Stomach smooth muscle (tissue), 2 donors: ENCODE data around the gene KANSL3.
"Not testable (repeated sequence)": the region's sequence is repeated elsewhere in the genome, so short reads cannot be mapped to it uniquely, and the experiment has no call there.

Experiments
- H3K27ac ChIP-seq: one replicate; pipeline ENCODE4 v1.7.0; 2013; ENCODE audit warnings: mild to moderate bottlenecking, low read length, inconsistent platforms
- H3K27me3 ChIP-seq, 2 donors: one replicate each; pipeline ENCODE4 v1.7.0; 2013; ENCODE audit warnings: low read length in 2 of 2; ENCODE audit not compliant: insufficient read depth in 2 of 2, control insufficient read depth in 1 of 2
- H3K36me3 ChIP-seq, 2 donors: one replicate each; pipeline ENCODE4 v1.7.0; 2013; ENCODE audit warnings: low read length in 2 of 2; ENCODE audit not compliant: control insufficient read depth in 2 of 2, insufficient read depth in 2 of 2
- H3K4me1 ChIP-seq: one replicate; pipeline ENCODE4 v1.7.0; 2013; ENCODE audit warnings: low read length; ENCODE audit not compliant: control insufficient read depth, insufficient read depth
- H3K4me3 ChIP-seq, 2 donors: one replicate each; pipeline ENCODE4 v1.7.0; 2013; ENCODE audit warnings: low read length in 2 of 2
- H3K9ac ChIP-seq, 2 donors: one replicate each; pipeline ENCODE4 v1.7.0; 2013; ENCODE audit warnings: low read length in 2 of 2, mild to moderate bottlenecking in 1 of 2
- H3K9me3 ChIP-seq, 2 donors: one replicate each; pipeline ENCODE4 v1.7.0; 2013; ENCODE audit warnings: low read length in 2 of 2; ENCODE audit not compliant: control insufficient read depth in 2 of 2
- donor health status: healthy.
- donor health status: Pancreatic carcinoma.

KANSL3 gene

GRCh38 chr2:96557421-96557820, 80.7 kb downstream of the KANSL3 start:
- H3K9me3 ChIP-seq, H3K4me1 ChIP-seq: not testable (repeated sequence)

GRCh38 chr2:96556441-96557330, 81.4 kb downstream of the KANSL3 start:
- H3K9ac ChIP-seq: no peak overlapping the region
- H3K27ac ChIP-seq: no peak overlapping the region
- H3K4me3 ChIP-seq: no peak overlapping the region
- no peaks in the 10 kb centered on the region for H3K27me3 ChIP-seq
- peaks cover 7% of the 10 kb centered on the region for H3K4me1 ChIP-seq
- H3K36me3 ChIP-seq: peaks cover 5 to 7% of the 10 kb centered on the region in 2 donors
- no peaks in the 10 kb centered on the region for H3K9me3 ChIP-seq

More at GRCh38 chr2:96557421-96557820, 80.7 kb downstream of the KANSL3 start:
- not testable (repeated sequence) for H3K36me3 ChIP-seq, H3K27me3 ChIP-seq, H3K27ac ChIP-seq, H3K4me3 ChIP-seq, H3K9ac ChIP-seq

GRCh38 chr2:96555146-96555610, 82.9 kb downstream of the KANSL3 start:
- no peak overlapping the region for H3K9ac ChIP-seq
- peaks cover 7% of the 10 kb centered on the region for H3K4me1 ChIP-seq
- H3K27ac ChIP-seq: no peak overlapping the region
- H3K27me3 ChIP-seq: no peaks in the 10 kb centered on the region
- no peaks in the 10 kb centered on the region for H3K9me3 ChIP-seq
- no peak overlapping the region for H3K4me3 ChIP-seq
- peaks cover 7 to 12% of the 10 kb centered on the region in 2 donors for H3K36me3 ChIP-seq

GRCh38 chr2:96554293-96555145, 83.6 kb downstream of the KANSL3 start:
- peaks cover 7% of the 10 kb centered on the region for H3K4me1 ChIP-seq

GRCh38 chr2:96553957-96554292, 84.2 kb downstream of the KANSL3 start:
- H3K27ac ChIP-seq, H3K4me1 ChIP-seq, H3K9me3 ChIP-seq, H3K9ac ChIP-seq, H3K27me3 ChIP-seq: not testable (repeated sequence)
- Histone ChIP-seq H3K4me3 (peak overlapping the region in 1 of 2 donors; percentile 54), H3K36me3 (peaks cover 13 to 21% of the 10 kb centered on the region in 2 donors)

More at GRCh38 chr2:96554293-96555145, 83.6 kb downstream of the KANSL3 start:
- H3K36me3 ChIP-seq: peaks cover 7 to 15% of the 10 kb centered on the region in 2 donors
- H3K27ac ChIP-seq: no peak overlapping the region
- peak overlapping the region in 1 of 2 donors; percentile 58 for H3K9ac ChIP-seq
- peak overlapping the region in 1 of 2 donors; percentile 54 for H3K4me3 ChIP-seq
- H3K9me3 ChIP-seq: no peaks in the 10 kb centered on the region
- H3K27me3 ChIP-seq: no peaks in the 10 kb centered on the region

GRCh38 chr2:96553176-96553956, 84.7 kb downstream of the KANSL3 start:
- Histone ChIP-seq H3K36me3 (peaks cover 18 to 26% of the 10 kb centered on the region in 2 donors), H3K4me1 (peaks cover 7% of the 10 kb centered on the region), H3K27ac (no peak overlapping the region)

GRCh38 chr2:96552315-96553175, 85.6 kb downstream of the KANSL3 start:
- H3K36me3 ChIP-seq: peaks cover 21 to 32% of the 10 kb centered on the region in 2 donors
- no peaks in the 10 kb centered on the region for H3K9me3 ChIP-seq
- H3K27me3 ChIP-seq: no peaks in the 10 kb centered on the region
- H3K27ac ChIP-seq: no peak overlapping the region
- H3K4me3 ChIP-seq: no peak overlapping the region
- H3K4me1 ChIP-seq: peaks cover 7% of the 10 kb centered on the region
- no peak overlapping the region for H3K9ac ChIP-seq

More at GRCh38 chr2:96553176-96553956, 84.7 kb downstream of the KANSL3 start:
- H3K27me3 ChIP-seq: no peaks in the 10 kb centered on the region
- no peak overlapping the region for H3K4me3 ChIP-seq
- no peaks in the 10 kb centered on the region for H3K9me3 ChIP-seq
- no peak overlapping the region for H3K9ac ChIP-seq

- Histone ChIP-seq H3K4me1 (peaks cover 10% of the 10 kb centered on the region), H3K4me3 (no peak overlapping the region), H3K36me3 (peaks cover 21 to 36% of the 10 kb centered on the region in 2 donors), H3K27ac (no peak overlapping the region), H3K27me3 (no peaks in the 10 kb centered on the region), H3K9me3 (no peaks in the 10 kb centered on the region), H3K9ac (no peak overlapping the region)
Observed at GRCh38 chr2:96551605-96552314, 86.4 kb downstream of the KANSL3 start.

- Histone ChIP-seq H3K4me1 (peaks cover 10% of the 10 kb centered on the region), H3K4me3 (no peak overlapping the region), H3K9me3 (no peaks in the 10 kb centered on the region), H3K27ac (no peak overlapping the region), H3K27me3 (no peaks in the 10 kb centered on the region), H3K9ac (no peak overlapping the region), H3K36me3 (peaks cover 21 to 38% of the 10 kb centered on the region in 2 donors)
Observed at GRCh38 chr2:96550787-96551604, 87.1 kb downstream of the KANSL3 start.
